ENCODE results near the gene MKNK1.

The MKNK1 gene

GRCh38 chr1:46568461-46568891 lies 35.6 kb downstream of the MKNK1 start:
- no peak for DNase-seq (ENCODE audit: low read depth in 1 of 2, low spot score in 1 of 2)

DNA sequence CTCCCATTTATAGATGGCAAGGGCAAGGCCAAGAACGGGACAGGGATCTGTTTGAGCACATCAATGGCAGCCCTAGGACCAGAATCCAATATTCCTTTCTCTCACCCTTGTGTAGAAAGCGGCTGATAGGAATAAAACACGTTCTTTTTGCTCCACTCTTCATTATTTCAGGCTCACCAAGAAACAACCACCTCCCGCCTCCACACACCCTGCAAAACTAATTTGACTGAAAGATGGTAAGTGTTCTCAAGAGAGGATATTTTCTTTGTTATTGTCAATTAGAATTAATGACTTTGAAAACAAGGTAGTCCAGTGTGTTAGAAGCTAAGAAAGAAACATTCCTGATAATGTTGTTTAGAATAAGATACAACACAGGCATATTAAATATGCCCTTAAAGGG lies 40.7 kb downstream of the MKNK1 start:
- DNase-seq (ENCODE audit: low read depth in 1 of 2, low spot score in 1 of 2): no peak

DNA sequence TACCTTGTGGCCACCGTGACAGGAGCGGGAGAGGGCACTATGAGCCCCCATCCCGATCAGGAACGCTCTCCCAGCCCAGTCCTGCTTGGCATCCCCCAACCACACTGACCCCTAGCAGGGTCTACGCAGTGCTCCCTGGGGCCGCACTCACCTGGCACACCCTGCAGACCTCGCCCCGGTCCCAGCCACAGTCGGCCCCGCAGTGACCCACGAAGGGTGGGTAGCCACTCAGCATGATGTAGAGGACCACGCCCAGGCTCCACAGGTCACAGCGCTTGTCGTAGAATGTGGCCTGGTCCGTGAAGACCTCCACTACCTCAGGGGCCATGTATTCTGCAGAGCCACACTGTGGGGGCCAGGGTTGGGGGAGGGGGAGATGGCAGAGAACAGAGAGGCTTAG lies 41.6 kb downstream of the MKNK1 start:
- DNase-seq (ENCODE audit: low read depth in 1 of 2, low spot score in 1 of 2): no peak

DNA sequence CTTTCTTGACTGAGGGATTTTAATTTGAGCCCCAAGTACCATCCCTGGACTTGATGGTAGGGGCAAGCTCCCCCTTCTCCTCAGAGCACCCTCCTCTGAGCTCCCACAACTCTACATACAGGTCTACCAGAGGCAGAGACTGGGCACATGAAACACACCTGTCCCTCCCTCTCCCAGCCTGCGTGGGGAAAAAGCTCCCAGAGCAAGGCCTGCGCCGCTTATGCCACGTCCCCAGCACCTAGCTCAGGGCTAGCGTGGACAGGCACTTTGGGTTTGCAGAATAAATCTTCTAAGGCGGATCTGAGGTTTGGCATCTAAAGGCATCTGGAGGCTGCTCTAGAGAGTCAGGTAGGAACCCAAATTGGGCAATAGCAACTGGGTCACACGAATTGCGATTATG lies 45.1 kb downstream of the MKNK1 start:
- DNase-seq (ENCODE audit: low read depth in 1 of 2, low spot score in 1 of 2): no peak

- DNase-seq (ENCODE audit: low read depth in 1 of 2, low spot score in 1 of 2): no peak
Observed at GRCh38 chr1:46558141-46558963, 45.7 kb downstream of the MKNK1 start.

GRCh38 chr1:46557403-46557802 lies 46.7 kb downstream of the MKNK1 start:
- DNase-seq (ENCODE audit: low read depth in 1 of 2, low spot score in 1 of 2): no peak

DNA sequence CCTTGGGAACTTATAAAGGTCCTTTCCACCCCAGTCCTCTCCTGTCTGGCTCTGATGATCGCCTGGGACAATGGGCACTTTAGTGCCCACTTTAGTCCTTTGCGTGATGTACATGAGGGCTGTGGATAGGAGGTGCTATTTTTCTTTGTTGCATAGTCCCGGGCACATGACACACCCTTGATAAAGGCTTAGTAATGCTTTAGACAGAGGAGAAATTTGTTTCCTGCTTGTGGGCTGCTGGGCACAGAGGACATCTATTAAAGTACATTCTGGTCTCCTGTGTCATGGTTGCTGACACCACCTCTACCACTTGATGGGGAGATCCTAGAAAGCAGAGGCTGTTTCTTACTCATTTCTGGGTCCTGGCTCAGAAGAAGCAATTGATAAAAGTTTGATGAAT lies 47.2 kb downstream of the MKNK1 start:
- no peak for DNase-seq (ENCODE audit: low read depth in 1 of 2, low spot score in 1 of 2)

- no peak for DNase-seq (ENCODE audit: low read depth in 1 of 2, low spot score in 1 of 2)
Observed at GRCh38 chr1:46555826-46556619, 48.0 kb downstream of the MKNK1 start.

- no peak for DNase-seq (ENCODE audit: low read depth in 1 of 2, low spot score in 1 of 2)
Observed at GRCh38 chr1:46554597-46555381, 49.3 kb downstream of the MKNK1 start.

DNA sequence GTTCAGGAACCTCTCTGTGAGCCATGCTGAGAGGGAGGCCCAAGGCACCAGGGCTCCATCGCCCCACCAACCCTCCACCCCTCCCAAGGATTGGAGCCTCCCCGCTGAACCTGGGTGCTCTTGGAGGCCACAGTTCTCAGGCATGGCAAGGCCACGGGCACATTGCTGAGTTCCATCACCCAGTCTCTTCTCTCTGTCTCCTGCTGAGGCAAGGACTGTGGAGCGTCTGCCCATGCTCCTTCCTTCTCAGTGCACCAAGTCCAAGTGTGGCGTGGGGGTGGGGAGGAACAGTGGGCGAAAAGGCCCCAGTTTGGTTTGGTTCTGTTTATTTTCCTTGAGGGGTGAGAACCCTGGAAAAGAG lies 49.9 kb downstream of the MKNK1 start:
- no peak for DNase-seq (ENCODE audit: low read depth in 1 of 2, low spot score in 1 of 2)

DNA sequence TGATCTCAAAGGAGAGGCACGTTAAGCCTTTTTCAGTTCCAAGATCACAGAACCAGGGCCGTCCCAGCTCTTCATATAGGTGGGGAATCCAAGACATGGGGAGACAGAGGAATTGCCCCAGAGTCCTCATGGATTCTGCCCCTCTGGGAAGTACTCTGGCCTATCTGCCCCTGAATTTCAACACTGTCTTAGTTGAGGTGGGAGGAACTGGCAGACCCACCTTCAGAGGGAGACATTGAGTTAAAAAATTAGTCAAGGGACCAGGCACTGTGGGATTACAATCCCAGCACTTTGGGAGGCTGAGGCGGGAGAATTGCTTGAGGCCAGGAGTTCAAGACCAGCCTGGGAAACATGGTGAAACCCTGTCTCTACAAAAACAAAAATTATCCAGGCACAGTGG lies 50.6 kb downstream of the MKNK1 start:
- no peak for DNase-seq (ENCODE audit: low read depth in 1 of 2, low spot score in 1 of 2)

- DNase-seq (ENCODE audit: low read depth in 1 of 2, low spot score in 1 of 2): no peak
Observed at GRCh38 chr1:46552357-46553237, 51.5 kb downstream of the MKNK1 start.

GRCh38 chr1:46551597-46552095 lies 52.4 kb downstream of the MKNK1 start, which contains the start of gene KNCN:
KNCN (minus strand) TSS chr1:46551647; CDS start chr1:46551215, 432 bp downstream.
- DNase-seq (ENCODE audit: low read depth in 1 of 2, low spot score in 1 of 2): no peak

DNA sequence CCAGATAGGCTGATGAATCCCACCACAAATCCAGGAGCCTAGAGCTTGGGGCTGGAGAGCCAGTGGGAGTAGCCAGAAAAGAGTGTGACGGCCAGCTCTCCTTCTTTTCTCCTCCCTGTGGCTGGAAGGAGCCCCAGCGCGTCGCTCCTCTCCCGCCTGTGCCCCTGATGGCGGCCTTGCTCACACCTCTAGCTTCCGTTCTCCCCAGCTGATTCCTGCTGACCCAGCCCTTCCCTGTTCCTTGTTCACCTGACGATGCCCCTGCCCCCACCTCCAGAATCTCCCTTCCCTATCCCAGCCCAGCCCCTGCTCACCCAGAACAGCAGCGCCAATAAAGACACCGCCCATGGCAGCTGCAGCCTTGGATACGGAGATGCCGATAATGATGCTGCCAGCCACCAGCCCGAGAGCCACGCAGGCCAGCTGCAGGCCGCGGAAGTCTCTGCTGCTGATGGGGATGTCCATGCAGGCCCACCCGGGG lies 53.3 kb downstream of the MKNK1 start:
- DNase-seq (ENCODE audit: low read depth in 1 of 2, low spot score in 1 of 2): no peak

DNA sequence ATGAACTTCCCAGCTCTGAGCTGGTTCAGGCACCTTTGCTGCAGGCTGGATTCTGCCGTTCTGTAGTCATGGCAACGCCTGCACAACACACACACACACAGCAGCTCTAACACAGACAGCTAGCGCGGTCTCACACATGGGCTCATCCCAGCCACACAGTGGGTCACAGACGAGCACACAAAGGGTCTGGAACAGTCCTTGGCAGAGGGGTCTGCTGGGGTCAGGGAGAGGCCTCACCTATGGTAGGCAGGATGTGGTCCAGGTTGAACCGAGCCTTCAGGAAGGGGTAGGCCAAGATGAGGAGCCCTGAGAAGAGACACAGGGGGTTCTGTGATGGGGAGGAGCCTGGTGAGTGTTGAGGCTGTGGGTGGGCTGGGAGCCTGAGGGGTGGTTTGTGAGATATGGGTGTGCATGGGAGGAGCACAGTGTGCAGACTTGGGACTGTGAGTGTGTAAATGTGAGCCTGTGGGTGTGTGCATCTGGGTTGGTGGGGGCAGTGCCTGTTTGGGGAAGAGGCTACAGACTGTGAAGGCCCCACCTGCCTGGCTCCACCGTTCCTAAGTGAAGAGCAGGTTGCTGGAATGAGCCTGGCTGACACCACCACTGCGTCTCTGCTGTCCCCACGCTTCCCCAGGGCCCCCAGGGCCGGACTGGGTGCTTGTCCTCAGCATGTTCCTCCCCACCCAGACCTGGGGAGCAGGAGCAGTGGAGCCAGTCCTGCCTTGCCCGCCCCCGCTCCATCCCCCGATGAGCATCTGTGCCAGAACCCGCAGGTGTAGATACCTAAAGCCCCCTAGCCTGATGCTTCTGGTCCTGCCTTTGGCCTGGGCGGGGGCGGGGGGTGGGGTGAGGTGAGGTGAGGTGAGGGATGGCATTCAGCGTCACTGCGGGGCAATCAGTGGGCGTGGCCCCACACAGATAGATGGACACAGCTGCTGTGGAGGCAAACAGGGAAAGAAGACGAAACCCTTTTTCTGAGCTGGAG lies 54.1 kb downstream of the MKNK1 start:
- DNase-seq (ENCODE audit: low read depth in 1 of 2, low spot score in 1 of 2): no peak

GRCh38 chr1:46547481-46548383 lies 56.3 kb downstream of the MKNK1 start:
- DNase-seq (ENCODE audit: low read depth in 1 of 2, low spot score in 1 of 2): no peak

DNA sequence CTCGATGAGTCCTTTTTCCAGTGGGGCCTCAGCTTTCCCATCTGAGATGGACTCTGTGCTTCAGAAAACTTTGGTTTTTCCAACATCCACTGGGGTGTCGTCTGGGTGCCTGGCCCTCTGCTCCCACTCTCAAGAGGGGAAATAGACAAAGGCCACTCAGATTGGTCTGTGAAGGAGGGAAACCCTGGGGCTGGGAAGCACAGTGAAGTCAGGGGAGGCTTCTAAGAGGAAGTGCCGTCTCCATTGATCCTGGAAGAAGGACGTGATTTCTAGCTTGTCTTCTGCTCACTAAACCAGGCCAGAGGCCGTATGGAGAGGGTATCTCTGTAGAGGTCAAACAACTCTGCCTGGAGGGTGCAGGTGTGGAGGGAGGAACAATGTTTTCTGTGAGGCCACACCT lies 57.9 kb downstream of the MKNK1 start:
- DNase-seq (ENCODE audit: low read depth in 1 of 2, low spot score in 1 of 2): no peak

- no peak for DNase-seq (ENCODE audit: low read depth in 1 of 2, low spot score in 1 of 2)
Observed at GRCh38 chr1:46545784-46546183, 58.3 kb downstream of the MKNK1 start.

All from stimulated activated CD4-positive, alpha-beta T cell treated with anti-CD3 and anti-CD28 coated beads, Interleukin-15, amount 100 ng/mL, for 1 hour (primary cell).